GM06990 (cell line): ENCODE measurements around the gene LAMB1.

Experiments
- DNase-seq: peaks from one replicate; pipeline ENCODE4 v3.0.0-alpha.2; 2011; ENCODE audit not compliant: insufficient read length; ENCODE audit errors: extremely low read depth
- H3K27me3 ChIP-seq: replicated peaks from 2 replicates; pipeline ENCODE4 v1.6.0; 2011; ENCODE audit warnings: low read length; ENCODE audit not compliant: control insufficient read depth, insufficient read depth
- H3K36me3 ChIP-seq: 2 replicates; pipeline ENCODE4 v1.5.1; 2011; ENCODE audit warnings: low read length; ENCODE audit not compliant: control insufficient read depth, insufficient read depth
- H3K4me3 ChIP-seq: replicated peaks from 2 replicates; pipeline ENCODE4 v1.5.1; 2011; ENCODE audit warnings: low read depth, mild to moderate bottlenecking, control low read depth, low read length
- CTCF ChIP-seq: IDR thresholded peaks from 2 replicates; pipeline ENCODE4 v1.5.1; 2011; ENCODE audit warnings: low read length, control low read depth, mild to moderate bottlenecking, inconsistent platforms; ENCODE audit not compliant: insufficient read depth, poor library complexity, severe bottlenecking

LAMB1 gene

GRCh38 chr7:108026647-108027046, 23.7 kb upstream of the LAMB1 start:
- H3K4me3 ChIP-seq, result no peak overlapping the region
- H3K27me3 ChIP-seq, result no peaks in the 10 kb centered on the region; the same call in 1 of the 2 replicates
- no peak for DNase-seq
- H3K36me3 ChIP-seq, result no peaks in the 10 kb centered on the region
- no peak for TF ChIP-seq CTCF

- no peak for DNase-seq
- H3K4me3 ChIP-seq, result no peak overlapping the region
- no peak for TF ChIP-seq CTCF
- no peaks in the 10 kb centered on the region for H3K36me3 ChIP-seq
- no peaks in the 10 kb centered on the region; the same call in 1 of the 2 replicates for H3K27me3 ChIP-seq
Observed at GRCh38 chr7:108026116-108026515, 23.2 kb upstream of the LAMB1 start.

GRCh38 chr7:108024538-108024937, 21.6 kb upstream of the LAMB1 start:
- no peak for TF ChIP-seq CTCF
- DNase-seq, result no peak
- H3K36me3 ChIP-seq, result no peaks in the 10 kb centered on the region
- H3K4me3 ChIP-seq, result no peak overlapping the region
- H3K27me3 ChIP-seq, result no peaks in the 10 kb centered on the region; the same call in 1 of the 2 replicates

GRCh38 chr7:108020585-108020984, 17.6 kb upstream of the LAMB1 start:
- TF ChIP-seq CTCF, result no peak
- no peaks in the 10 kb centered on the region for H3K36me3 ChIP-seq
- H3K27me3 ChIP-seq, result no peaks in the 10 kb centered on the region
- no peak for DNase-seq
- H3K4me3 ChIP-seq, result no peak overlapping the region

- Histone ChIP-seq H3K4me3 (no peak overlapping the region), H3K36me3 (no peaks in the 10 kb centered on the region), H3K27me3 (no peaks in the 10 kb centered on the region)
- no peak for DNase-seq
- TF ChIP-seq CTCF, result no peak
Observed at GRCh38 chr7:108018668-108019067, 15.7 kb upstream of the LAMB1 start.

GRCh38 chr7:108017776-108018151, 14.8 kb upstream of the LAMB1 start:
- Histone ChIP-seq H3K36me3 (no peaks in the 10 kb centered on the region), H3K4me3 (no peak overlapping the region), H3K27me3 (no peaks in the 10 kb centered on the region)
- no peak for DNase-seq
- no peak for TF ChIP-seq CTCF
